CD4-positive, alpha-beta T cell (primary cell): ENCODE data around the gene LRGUK. TPM values are rescaled to one million over a fixed set of nuclear protein-coding genes. Genes with fewer than 3 reads are reported as not detected.

ENCODE experiments used
- ATAC-seq: fragments of 200-7000 bp; cut with Tn5 transposase; one replicate; pipeline ENCODE4 v1.10.0; 2022; ENCODE audit warnings: mild to moderate bottlenecking; ENCODE audit not compliant: poor library complexity
- CTCF ChIA-PET: fragments of 350-600 bp; sonication (Branson Sonifier 250); formaldehyde crosslinking; loops from one replicate; lab custom pipeline; 2021; ENCODE audit warnings: antibody characterized with exemption, inconsistent platforms; lab: Charles Lee
- POLR2A ChIA-PET: fragments of 350-600 bp; sonication (Branson Sonifier 250); formaldehyde crosslinking; loops from one replicate; lab custom pipeline; 2021; ENCODE audit warnings: antibody characterized with exemption, inconsistent platforms; lab: Charles Lee
- DNase-seq, 14 experiments: peaks; one replicate each; pipeline ENCODE4 v3.0.0-alpha.2; 2013 to 2020; ENCODE audit warnings: mixed read lengths in 2 of 14
- H3K27ac ChIP-seq, 2 donors: one replicate each; pipeline versions ENCODE4 v1.5.1 to v1.7.0; 2013; ENCODE audit warnings: low read length in 2 of 2, low read depth in 1 of 2, mild to moderate bottlenecking in 1 of 2
- H3K27me3 ChIP-seq, 2 experiments: 1 replicate in 1 of 2; 2 replicates in 1 of 2; pipeline versions ENCODE4 v1.6.1 to v1.7.0; 2013; ENCODE audit warnings: low read length in 2 of 2, control low read depth in 1 of 2, mild to moderate bottlenecking in 1 of 2, moderate library complexity in 1 of 2; ENCODE audit not compliant: insufficient read depth in 2 of 2, control insufficient read depth in 1 of 2
- H3K36me3 ChIP-seq: one replicate; pipeline ENCODE4 v1.6.1; 2013; ENCODE audit warnings: low read length, control low read depth; ENCODE audit not compliant: insufficient read depth
- H3K4me1 ChIP-seq: one replicate; pipeline ENCODE4 v1.6.1; 2013; ENCODE audit warnings: low read length, control low read depth; ENCODE audit not compliant: insufficient read depth
- H3K4me3 ChIP-seq: one replicate; pipeline ENCODE4 v1.5.1; 2013; ENCODE audit warnings: mild to moderate bottlenecking, low read length, moderate library complexity
- H3K9me3 ChIP-seq, 2 experiments: 1 replicate in 1 of 2; 2 replicates in 1 of 2; pipeline versions ENCODE4 v1.6.1 to v1.7.0; 2013; ENCODE audit warnings: low read length in 2 of 2, mild to moderate bottlenecking in 2 of 2, control low read depth in 1 of 2, moderate library complexity in 1 of 2; ENCODE audit not compliant: control insufficient read depth in 1 of 2, insufficient read depth in 1 of 2
- H3K27ac Mint-ChIP-seq: one replicate; pipeline ENCODE4 v1.8.0; 2020; ENCODE audit warnings: mixed read lengths
- H3K27me3 Mint-ChIP-seq: one replicate; pipeline ENCODE4 v1.8.0; 2021; ENCODE audit warnings: mixed read lengths
- H3K36me3 Mint-ChIP-seq: one replicate; pipeline ENCODE4 v1.8.0; 2021; ENCODE audit warnings: low read depth, mixed read lengths
- H3K4me1 Mint-ChIP-seq: one replicate; pipeline ENCODE4 v1.8.0; 2021; ENCODE audit warnings: low read depth, mixed read lengths
- H3K4me3 Mint-ChIP-seq: one replicate; pipeline ENCODE4 v1.8.0; 2020; ENCODE audit warnings: mild to moderate bottlenecking, mixed read lengths
- H3K9me3 Mint-ChIP-seq: one replicate; pipeline ENCODE4 v1.8.0; 2020; ENCODE audit warnings: mixed read lengths
- CTCF ChIP-seq: fragments of 200-600 bp; IDR thresholded peaks from one replicate; pipeline ENCODE4 v1.8.0; 2022; ENCODE audit warnings: antibody characterized with exemption, mild to moderate bottlenecking
- intact Hi-C, 2 experiments: fragments of 100-400 bp; cut with DNase I in 1 of 2; cut with micrococcal nuclease in 1 of 2; formaldehyde crosslinking; loops; one replicate each; pipeline versions ENCODE4 v1.15.1 to v1.9.0; 2023 to 2025; cut with DNase I, micrococcal nuclease
- total RNA-seq, 174 experiments: library from RNA in 2 of 174; stranded (reverse) in 2 of 174; gene quantifications; one replicate each; pipeline ENCODE4 v1.2.3 and lab custom pipeline; 2021 to 2026

Gene LRGUK
- total RNA-seq, 2 experiments from 2014 or later = 0.20 to 0.27 TPM

- no peaks in the 10 kb centered on the region for H3K4me1 ChIP-seq
- no peak overlapping the region for H3K27ac ChIP-seq
- no peak for ATAC-seq
- Mint-ChIP-seq H3K9me3 (peaks cover 18% of the 10 kb centered on the region), H3K27ac (no peak overlapping the region), H3K36me3 (peaks cover 6% of the 10 kb centered on the region), H3K4me3 (no peak overlapping the region), H3K27me3 (no peaks in the 10 kb centered on the region), H3K4me1 (no peaks in the 10 kb centered on the region)
- no peaks in the 10 kb centered on the region for H3K36me3 ChIP-seq
- POLR2A ChIA-PET = no interaction called here
- H3K9me3 ChIP-seq = peaks cover 0 to 16% of the 10 kb centered on the region in 2 experiments
- intact Hi-C loops = no loop called here
- CTCF ChIA-PET = no interaction called here
- TF ChIP-seq CTCF = no peak
- DNase-seq = no peak
- H3K27me3 ChIP-seq = no peaks in the 10 kb centered on the region
- no peak overlapping the region for H3K4me3 ChIP-seq
Measured at GRCh38 chr7:134089446-134089845, 37.7 kb upstream of the LRGUK start.

- Mint-ChIP-seq H3K9me3 (peaks cover 18% of the 10 kb centered on the region), H3K4me3 (no peak overlapping the region), H3K27me3 (no peaks in the 10 kb centered on the region), H3K4me1 (no peaks in the 10 kb centered on the region), H3K27ac (no peak overlapping the region), H3K36me3 (no peaks in the 10 kb centered on the region)
- H3K27ac ChIP-seq = no peak overlapping the region
- H3K4me3 ChIP-seq = no peak overlapping the region
- H3K36me3 ChIP-seq = no peaks in the 10 kb centered on the region
- no peak for ATAC-seq
- peaks cover 10 to 12% of the 10 kb centered on the region in 2 experiments for H3K9me3 ChIP-seq
- H3K27me3 ChIP-seq = no peaks in the 10 kb centered on the region
- POLR2A ChIA-PET = no interaction called here
- no peaks in the 10 kb centered on the region for H3K4me1 ChIP-seq
- intact Hi-C loops = no loop called here
- CTCF ChIA-PET = no interaction called here
- no peak for TF ChIP-seq CTCF
- no peak for DNase-seq
Measured at GRCh38 chr7:134098072-134098471, 29.1 kb upstream of the LRGUK start.

GRCh38 chr7:134101716-134102115, 25.4 kb upstream of the LRGUK start:
- Histone ChIP-seq H3K27me3 (no peaks in the 10 kb centered on the region), H3K4me1 (no peaks in the 10 kb centered on the region), H3K36me3 (no peaks in the 10 kb centered on the region), H3K9me3 (peaks cover 5 to 6% of the 10 kb centered on the region in 2 experiments), H3K4me3 (no peak overlapping the region), H3K27ac (no peak overlapping the region)
- intact Hi-C loops = no loop called here
- ATAC-seq = no peak
- Mint-ChIP-seq H3K4me3 (no peak overlapping the region), H3K27me3 (no peaks in the 10 kb centered on the region), H3K9me3 (peaks cover 2% of the 10 kb centered on the region), H3K36me3 (no peaks in the 10 kb centered on the region), H3K4me1 (no peaks in the 10 kb centered on the region), H3K27ac (no peak overlapping the region)
- no peak for DNase-seq
- POLR2A ChIA-PET = no interaction called here
- CTCF ChIA-PET = no interaction called here
- TF ChIP-seq CTCF = no peak
